Right cardiac atrium (tissue), 5 donors: ENCODE data around the gene DCTN1. TPM values are rescaled to one million over a fixed set of nuclear protein-coding genes. Genes with fewer than 3 reads are reported as not detected.
"Not testable (repeated sequence)": the region's sequence is repeated elsewhere in the genome, so short reads cannot be mapped to it uniquely, and the experiment has no call there.

Source experiments
- ATAC-seq, 2 donors: fragments of 200-7000 bp; cut with Tn5 transposase; one replicate each; pipeline versions ENCODE4 v1.8.0 to v1.9.1; 2020; ENCODE audit warnings: moderate library complexity in 2 of 2, mild to moderate bottlenecking in 1 of 2
- DNase-seq, 3 donors: peaks; one replicate each; pipeline ENCODE4 v3.0.0-alpha.2; 2020
- H3K27ac ChIP-seq: one replicate; pipeline ENCODE4 v1.5.1; 2013; ENCODE audit warnings: mild to moderate bottlenecking, low read length, control low read depth, moderate library complexity
- H3K27me3 ChIP-seq: one replicate; pipeline ENCODE4 v1.6.1; 2013; ENCODE audit not compliant: control insufficient read depth, insufficient read depth
- H3K4me1 ChIP-seq: one replicate; pipeline ENCODE4 v1.6.1; 2013; ENCODE audit warnings: low read length; ENCODE audit not compliant: control insufficient read depth, insufficient read depth
- H3K4me3 ChIP-seq: one replicate; pipeline ENCODE4 v1.5.1; 2013; ENCODE audit warnings: low read length, control low read depth
- H3K9me3 ChIP-seq: one replicate; pipeline ENCODE4 v1.6.1; 2013; ENCODE audit warnings: low read length; ENCODE audit not compliant: control insufficient read depth
- WGBS: extraction: QIAGEN DNeasy Blood & Tissue Kit; methylation state at CpG from one replicate; pipeline ENCODE4 v1.1.7; 2013; 5-methylcytosine and 5-hydroxymethylcytosine counted together
- intact Hi-C, 4 donors: fragments of 100-400 bp; cut with DNase I; formaldehyde crosslinking; loops; one replicate each; pipeline versions ENCODE4 v1.11.0 to v1.14.0; 2022 to 2023
- polyA plus RNA-seq: library from polyadenylated mRNA; stranded (reverse); fragments of 200-250 nt; gene quantifications from one replicate; pipeline ENCODE4 v1.2.3, GENCODE V29; 2013
- total RNA-seq, 4 donors: library from RNA; stranded (reverse); fragmentation: NEBNext Ultra II Directional; extraction: Animal tissue kit (Norgen Biotek cat#: 25700); gene quantifications; one replicate each; pipeline ENCODE4 v1.2.1, GENCODE V29; 2021
- donor health status: healthy with polysubstance abuse.
- donor health status: DM: no; HTN: yes; CAD: no.
- donor health status: DM: no; HTN: no; CAD: no.
- donor health status: DM: no; HTN: yes; CAD: no; lungs with severe emphysema.
- donor health status: DM: yes; HTN: yes; CAD: no.

The DCTN1 gene
- total and polyA plus RNA-seq, 5 donors = 71.7 to 131 (median 123) TPM

DNA sequence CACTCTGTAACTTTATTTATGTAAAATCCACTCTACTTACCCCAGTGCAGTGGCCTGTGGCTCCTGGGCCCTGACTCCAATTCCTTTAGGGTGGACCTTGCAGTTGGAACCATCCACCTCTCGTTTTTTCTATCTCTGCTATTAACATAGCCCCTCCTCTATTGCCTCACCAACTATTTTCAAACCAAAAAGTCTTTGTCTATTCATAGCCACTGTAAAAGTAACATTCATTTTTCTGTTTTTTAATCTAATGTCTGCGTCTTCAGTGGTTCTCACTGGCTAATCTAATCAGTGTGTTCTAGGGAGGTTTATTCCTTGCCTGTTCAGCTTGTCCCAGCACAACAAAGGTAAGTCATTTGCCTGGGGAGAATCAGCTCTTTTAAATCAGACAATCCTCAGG lies 36.8 kb downstream of the DCTN1 start, which contains the start of gene SLC4A5:
TSS of gene SLC4A5 (minus strand) at position 101 of the 400 bp plus-strand sequence. CDS start 28,393 bp downstream, outside the sequence.
- 70% methylated on average over 2 of the region's 2 CpGs for WGBS
- no peak for ATAC-seq
- intact Hi-C loops = no loop called here
- no peaks in the 10 kb centered on the region for H3K9me3 ChIP-seq
- no peaks in the 10 kb centered on the region for H3K4me1 ChIP-seq
- H3K4me3 ChIP-seq = no peak within 1 kb of the TSS
- H3K27ac ChIP-seq = no peak within 1 kb of the TSS
- H3K27me3 ChIP-seq = no peaks in the 10 kb centered on the region
- DNase-seq = no peak

DNA sequence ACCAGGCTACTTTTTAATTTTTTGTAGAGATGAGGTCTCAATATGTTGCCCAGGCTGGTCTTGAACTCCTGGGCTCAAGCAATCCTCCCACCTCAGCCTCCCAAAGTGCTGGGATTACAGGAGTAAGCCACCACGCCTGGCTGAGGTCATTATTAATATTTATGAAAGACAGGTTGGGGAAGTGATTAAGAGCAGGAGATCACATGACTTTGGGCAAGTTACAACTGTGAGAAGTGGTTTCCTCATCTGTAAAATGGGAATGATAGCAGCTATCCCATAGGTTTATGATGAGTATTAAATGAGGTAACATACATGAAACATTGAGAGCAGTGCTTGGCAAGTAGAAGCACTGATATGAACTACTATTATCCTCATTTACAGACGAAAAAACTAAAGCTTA lies 43.9 kb downstream of the DCTN1 start:
- intact Hi-C loops = loop anchor here in 2 of 4 donors (5.0 to 10.0 kb wide), 3 partner anchors 81 to 511 kb away; partner anchors contain the start of gene STAMBP (in 1 of the 2)
- H3K9me3 ChIP-seq, H3K27me3 ChIP-seq, H3K4me1 ChIP-seq, ATAC-seq, H3K4me3 ChIP-seq, H3K27ac ChIP-seq, DNase-seq: not testable (repeated sequence)
- 65% methylated on average over 2 of the region's 2 CpGs for WGBS

DNA sequence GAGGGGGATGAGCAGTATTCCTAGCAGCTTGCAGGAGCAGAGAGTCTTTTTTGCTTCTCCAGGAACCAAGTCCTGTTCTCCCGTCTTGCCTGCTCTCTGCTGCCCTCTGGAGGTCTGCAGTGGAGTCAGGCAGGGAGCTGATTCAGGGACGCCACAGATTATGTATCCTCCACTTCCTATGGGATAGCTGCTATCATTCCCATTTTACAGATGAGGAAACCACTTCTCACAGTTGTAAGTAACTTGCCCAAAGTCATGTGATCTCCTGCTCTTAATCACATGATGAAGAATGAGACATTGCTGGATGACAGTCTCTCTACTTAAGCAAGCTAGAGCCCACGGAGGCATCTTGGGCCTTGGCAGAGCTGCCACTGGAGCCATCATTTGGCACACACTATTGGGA lies 45.2 kb downstream of the DCTN1 start:
- no peak overlapping the region for H3K4me3 ChIP-seq
- intact Hi-C loops = loop anchor here in 3 of 4 donors (5.0 to 10.0 kb wide), 3 partner anchors 80 to 510 kb away; partner anchors contain the start of gene STAMBP (in 1 of the 3)
- no peak overlapping the region for H3K27ac ChIP-seq
- no peaks in the 10 kb centered on the region for H3K4me1 ChIP-seq
- DNase-seq (peak; percentile 62 to 90 (median 88)), ATAC-seq (peak; percentile 74 to 90)
- H3K9me3 ChIP-seq = no peaks in the 10 kb centered on the region
- 32% methylated on average over 3 of the region's 3 CpGs for WGBS
- H3K27me3 ChIP-seq = no peaks in the 10 kb centered on the region

DNA sequence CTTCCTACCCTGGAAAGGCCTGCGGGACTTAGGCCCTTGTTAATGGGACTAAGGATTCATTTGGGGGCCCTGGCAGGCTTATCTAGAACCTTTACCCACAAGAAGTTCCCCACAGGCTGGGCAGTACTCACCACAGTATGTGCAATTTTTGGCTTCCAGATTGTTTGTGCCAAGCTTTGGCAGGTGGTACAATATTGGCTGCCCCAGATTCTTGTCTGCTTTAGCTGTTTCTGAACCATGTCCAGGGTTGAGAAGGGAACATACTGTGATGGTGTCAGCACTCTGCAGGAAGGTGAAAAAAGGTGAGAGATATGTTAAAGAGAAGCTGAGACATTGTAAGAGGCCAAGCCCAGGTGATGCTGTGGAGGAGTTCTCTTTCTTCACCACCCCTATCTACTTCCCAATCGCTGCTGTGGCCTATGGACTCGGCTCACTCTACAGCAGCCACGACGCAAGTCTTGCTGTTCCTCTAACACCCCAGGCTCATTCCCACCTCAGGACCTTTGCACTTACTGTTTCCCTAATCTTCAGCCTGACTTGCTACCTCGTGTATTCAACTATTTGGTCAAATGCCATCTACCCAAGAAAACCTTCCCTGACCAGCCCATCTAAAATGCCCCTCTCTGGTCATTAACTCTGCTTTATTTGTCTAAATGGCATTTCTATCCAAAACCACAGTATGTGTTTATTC lies 46.1 kb downstream of the DCTN1 start:
- intact Hi-C loops = loop anchor here in 2 of 4 donors (5.0 to 10.0 kb wide), 3 partner anchors 79 to 509 kb away; partner anchors contain the start of gene STAMBP (in 1 of the 2)
- no peak for DNase-seq

DNA sequence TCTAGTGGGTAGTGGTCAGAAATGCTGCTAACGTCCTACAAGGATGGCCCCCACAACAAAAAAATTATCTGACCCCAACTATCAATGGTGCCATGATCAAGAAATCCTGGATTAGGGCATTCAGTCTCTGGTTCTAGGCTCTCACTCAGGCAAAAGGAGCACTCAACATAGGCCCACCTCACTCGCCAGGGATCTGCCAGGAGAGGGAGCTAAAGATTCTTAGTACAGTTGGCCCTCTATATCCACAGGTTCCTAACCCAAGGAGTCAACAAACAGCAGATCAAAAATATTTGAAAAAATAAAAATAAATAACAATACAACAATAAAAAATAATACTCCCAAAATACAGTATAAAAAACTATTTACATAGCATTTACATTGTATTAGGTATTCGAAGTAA lies 46.9 kb downstream of the DCTN1 start:
- no peak for ATAC-seq
- DNase-seq = no peak
- no peaks in the 10 kb centered on the region for H3K4me1 ChIP-seq
- H3K27ac ChIP-seq = no peak overlapping the region
- no peaks in the 10 kb centered on the region for H3K9me3 ChIP-seq
- H3K27me3 ChIP-seq = no peaks in the 10 kb centered on the region
- WGBS = 70% methylated on average over 3 of the region's 3 CpGs
- no peak overlapping the region for H3K4me3 ChIP-seq
- intact Hi-C loops = loop anchor here in 2 of 4 donors (5.0 to 10.0 kb wide), 3 partner anchors 78 to 508 kb away; partner anchors contain the start of gene STAMBP (in 1 of the 2)

More for the DNA sequence above, 46.1 kb downstream of the DCTN1 start:
- ATAC-seq = peak in 1 of 2 donors; percentile 40
- Histone ChIP-seq H3K4me3 (no peak overlapping the region), H3K27ac (no peak overlapping the region), H3K27me3 (no peaks in the 10 kb centered on the region), H3K4me1 (no peaks in the 10 kb centered on the region), H3K9me3 (no peaks in the 10 kb centered on the region)
- WGBS = 90% methylated on average over 6 of the region's 6 CpGs

DNA sequence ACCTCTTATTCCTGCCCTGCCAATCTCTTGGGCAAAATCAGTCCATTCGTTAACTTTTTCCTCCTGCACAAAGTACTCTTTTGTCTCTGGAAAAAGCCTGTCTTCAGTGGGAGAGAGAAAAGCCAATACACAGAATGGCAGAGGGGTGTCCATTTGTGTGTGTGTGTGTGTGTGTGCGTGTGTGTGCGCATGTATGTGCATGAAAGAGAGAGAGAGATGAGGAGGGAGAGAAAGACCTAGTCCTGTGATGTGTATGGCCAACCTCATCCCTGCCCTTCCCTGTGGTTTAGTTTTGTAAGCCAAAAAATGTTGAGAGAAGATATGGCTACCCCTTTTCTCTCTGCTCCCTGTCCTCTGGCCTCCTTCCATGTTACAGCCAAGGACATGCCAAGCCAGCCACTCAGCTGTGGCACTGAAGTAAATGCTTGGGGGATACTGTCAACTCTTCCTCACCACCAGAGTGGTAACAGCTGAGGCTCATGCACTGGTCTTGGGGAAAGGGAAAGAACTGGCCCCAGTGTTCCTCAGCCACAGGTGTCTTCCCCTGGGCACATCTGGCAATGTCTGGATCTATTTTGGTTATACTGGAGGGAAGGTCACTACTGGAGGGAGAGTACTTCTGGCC lies 47.4 kb downstream of the DCTN1 start:
- ATAC-seq (no peak), DNase-seq (no peak)
- Histone ChIP-seq H3K4me3 (no peak overlapping the region), H3K27me3 (no peaks in the 10 kb centered on the region), H3K27ac (no peak overlapping the region), H3K4me1 (no peaks in the 10 kb centered on the region), H3K9me3 (no peaks in the 10 kb centered on the region)
- 87% methylated on average over 3 of the region's 3 CpGs for WGBS
- intact Hi-C loops = loop anchor here in 2 of 4 donors (5.0 to 10.0 kb wide), 3 partner anchors 78 to 508 kb away; partner anchors contain the start of gene STAMBP (in 1 of the 2)

DNA sequence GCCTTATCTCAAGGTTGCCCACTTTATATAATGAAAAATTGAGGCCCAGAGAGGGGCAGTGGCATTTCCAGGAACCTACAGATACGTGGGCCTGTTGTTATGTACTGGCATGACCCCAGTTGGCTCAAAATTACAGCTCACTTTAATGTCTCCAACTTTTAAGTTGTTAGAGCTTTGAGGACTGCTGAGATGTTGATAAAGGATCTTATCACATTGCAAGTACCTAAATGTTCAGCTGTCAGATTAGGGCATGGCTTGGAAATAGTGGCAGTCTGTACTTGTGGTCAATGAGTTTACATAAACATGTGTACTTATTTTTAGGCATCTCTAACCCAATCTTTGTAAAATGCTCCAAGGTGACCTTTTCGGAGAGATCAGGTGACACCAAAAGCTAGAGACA lies 51.5 kb downstream of the DCTN1 start:
- intact Hi-C loops = no loop called here
- ATAC-seq (no peak), DNase-seq (no peak)
- Histone ChIP-seq H3K27me3 (no peaks in the 10 kb centered on the region), H3K4me1 (no peaks in the 10 kb centered on the region), H3K4me3 (no peak overlapping the region), H3K9me3 (no peaks in the 10 kb centered on the region), H3K27ac (no peak overlapping the region)
- WGBS = 68% methylated on average over 2 of the region's 2 CpGs

DNA sequence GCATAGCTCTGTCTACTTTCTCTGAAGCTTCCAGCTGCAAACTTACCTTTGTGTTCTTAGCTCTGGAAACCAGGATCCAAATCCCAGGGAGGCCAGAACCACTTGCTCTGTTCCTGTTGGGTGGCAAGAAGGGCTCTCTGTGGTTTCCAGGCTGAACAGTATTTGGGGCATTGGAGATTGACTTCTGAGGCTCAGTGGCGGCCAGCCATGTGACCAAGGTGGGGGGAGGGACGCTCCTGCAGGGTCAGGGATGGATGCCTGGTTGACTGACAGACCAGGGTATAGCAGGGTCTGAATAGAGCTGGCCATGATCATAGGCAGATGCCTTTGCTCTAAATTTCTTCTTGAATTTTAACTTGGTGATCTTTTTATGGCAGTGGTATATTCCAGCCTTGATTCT lies 52.0 kb downstream of the DCTN1 start:
- no peak overlapping the region for H3K27ac ChIP-seq
- DNase-seq (no peak), ATAC-seq (no peak)
- intact Hi-C loops = no loop called here
- no peaks in the 10 kb centered on the region for H3K27me3 ChIP-seq
- WGBS = 82% methylated on average over 2 of the region's 2 CpGs
- no peaks in the 10 kb centered on the region for H3K9me3 ChIP-seq
- no peak overlapping the region for H3K4me3 ChIP-seq
- no peaks in the 10 kb centered on the region for H3K4me1 ChIP-seq

DNA sequence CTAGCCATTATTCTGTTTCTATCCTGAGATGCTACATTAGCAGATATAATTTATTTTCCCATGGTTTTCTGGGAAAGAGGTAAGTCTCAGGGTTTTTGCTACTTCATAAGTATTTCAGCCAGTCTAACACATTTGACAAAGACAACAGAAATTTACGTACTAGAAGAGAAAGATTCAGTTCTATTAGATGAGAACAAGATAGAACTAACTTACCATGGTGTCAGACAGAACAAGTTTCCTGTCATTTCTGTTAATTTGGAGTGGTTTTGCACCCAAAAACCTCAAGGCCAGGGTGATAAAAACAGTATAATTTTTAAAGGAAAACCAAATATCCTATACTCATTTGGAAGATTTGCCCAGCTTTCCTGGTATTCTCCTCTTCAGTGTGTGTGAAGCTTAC lies 52.5 kb downstream of the DCTN1 start:
- intact Hi-C loops = no loop called here
- no peaks in the 10 kb centered on the region for H3K9me3 ChIP-seq

DNA sequence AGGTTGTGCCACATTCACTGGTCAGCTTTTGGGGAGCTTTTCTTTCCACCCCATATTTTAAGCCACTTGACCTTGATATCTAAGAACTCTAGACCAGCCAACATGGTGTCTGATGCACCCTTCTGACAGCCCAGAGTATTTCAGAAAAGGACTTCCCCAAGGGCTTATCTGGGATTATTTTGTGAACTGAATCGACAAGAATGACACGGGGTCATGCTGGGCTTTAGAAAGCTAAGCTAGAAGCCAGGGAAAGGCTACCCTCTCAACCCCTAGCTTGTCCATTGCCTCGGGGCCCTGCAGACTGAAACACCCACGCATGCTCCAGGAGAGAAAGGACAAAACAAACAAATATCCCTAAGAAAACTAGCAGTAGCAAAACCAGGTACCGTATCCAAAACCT lies 52.9 kb downstream of the DCTN1 start:
- no peak for DNase-seq
- Histone ChIP-seq H3K27ac (no peak overlapping the region), H3K27me3 (no peaks in the 10 kb centered on the region), H3K9me3 (no peaks in the 10 kb centered on the region), H3K4me3 (no peak overlapping the region), H3K4me1 (no peaks in the 10 kb centered on the region)
- 75% methylated on average over 5 of the region's 5 CpGs for WGBS
- intact Hi-C loops = no loop called here
- ATAC-seq = no peak

More for the DNA sequence above, 52.5 kb downstream of the DCTN1 start:
- H3K27ac ChIP-seq = no peak overlapping the region
- H3K4me3 ChIP-seq = no peak overlapping the region
- no peak for ATAC-seq
- no peaks in the 10 kb centered on the region for H3K27me3 ChIP-seq
- 91% methylated on average over 1 of the region's 1 CpG for WGBS
- no peaks in the 10 kb centered on the region for H3K4me1 ChIP-seq
- no peak for DNase-seq

DNA sequence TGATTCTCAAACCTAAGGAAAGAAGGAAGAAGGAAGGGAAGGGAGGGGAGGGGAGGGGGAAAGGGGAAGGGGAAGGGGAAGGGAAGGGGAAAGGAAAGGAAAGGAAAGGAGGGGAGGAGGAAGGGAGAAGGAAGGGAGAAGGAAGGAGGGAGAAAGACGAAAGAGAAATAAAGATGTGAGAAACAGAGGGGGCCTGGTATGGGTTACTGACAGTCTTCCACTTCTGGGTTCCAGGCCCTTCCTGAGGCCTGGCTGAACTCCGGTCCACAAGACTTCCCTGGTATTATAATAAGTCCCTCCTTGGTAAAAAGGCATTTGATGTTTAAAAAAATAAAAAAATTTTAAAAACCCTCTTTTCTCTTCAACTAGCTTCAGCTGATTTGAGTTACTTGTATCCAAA lies 54.3 kb downstream of the DCTN1 start:
- H3K4me1 ChIP-seq = no peaks in the 10 kb centered on the region
- H3K27me3 ChIP-seq = no peaks in the 10 kb centered on the region
- no peak for DNase-seq
- no peak overlapping the region for H3K4me3 ChIP-seq
- ATAC-seq = no peak
- 82% methylated on average over 2 of the region's 2 CpGs for WGBS
- H3K9me3 ChIP-seq = no peaks in the 10 kb centered on the region
- H3K27ac ChIP-seq = no peak overlapping the region
- intact Hi-C loops = no loop called here
